ENCODE data around the gene DGKG. TPM values are rescaled to one million over a fixed set of nuclear protein-coding genes. Genes with fewer than 3 reads are reported as not detected.

DGKG gene
- total RNA-seq, 2 experiments from 2014 or later = not detected

DNA sequence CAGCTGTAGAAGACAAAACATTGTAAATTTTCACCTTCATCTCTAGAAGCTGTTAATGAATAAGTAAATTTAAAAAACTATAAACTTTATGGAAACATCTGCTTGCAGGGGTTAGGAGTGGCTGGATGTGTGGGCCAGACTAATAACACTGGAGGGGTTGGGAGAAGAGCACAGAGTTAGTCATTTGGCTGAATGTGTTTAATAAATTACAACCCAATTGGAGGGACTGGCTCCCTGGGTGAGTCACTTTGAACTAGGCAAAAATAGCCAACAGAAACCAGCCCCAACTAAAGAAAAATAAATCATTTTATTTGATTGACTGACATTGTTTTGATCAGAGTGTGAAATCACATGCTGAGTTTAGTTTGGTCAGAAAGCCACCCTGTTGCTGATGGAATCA lies 21.8 kb downstream of the DGKG start:
- H3K27me3 Mint-ChIP-seq = no peaks in the 10 kb centered on the region
- no peaks in the 10 kb centered on the region for H3K36me3 Mint-ChIP-seq (ENCODE audit: low read depth)
- ATAC-seq (ENCODE audit: poor library complexity) (no peak), DNase-seq (no peak)
- H3K4me1 Mint-ChIP-seq (ENCODE audit: low read depth) = peaks cover 11% of the 10 kb centered on the region
- ChIA-PET POLR2A (no interaction called here), CTCF (no interaction called here)
- Histone ChIP-seq H3K36me3 (ENCODE audit: insufficient read depth, low read length) (no peaks in the 10 kb centered on the region), H3K27ac (ENCODE audit: low read depth in 1 of 2, low read length in 2 of 2) (no peak overlapping the region), H3K4me3 (ENCODE audit: low read length) (no peak overlapping the region), H3K9me3 (ENCODE audit: control insufficient read depth in 1 of 2, insufficient read depth in 1 of 2, low read length in 2 of 2) (no peaks in the 10 kb centered on the region), H3K4me1 (ENCODE audit: insufficient read depth, low read length) (no peaks in the 10 kb centered on the region), H3K27me3 (ENCODE audit: control insufficient read depth in 1 of 2, insufficient read depth in 2 of 2, low read length in 2 of 2) (no peaks in the 10 kb centered on the region)
- TF ChIP-seq, protein P1, sequence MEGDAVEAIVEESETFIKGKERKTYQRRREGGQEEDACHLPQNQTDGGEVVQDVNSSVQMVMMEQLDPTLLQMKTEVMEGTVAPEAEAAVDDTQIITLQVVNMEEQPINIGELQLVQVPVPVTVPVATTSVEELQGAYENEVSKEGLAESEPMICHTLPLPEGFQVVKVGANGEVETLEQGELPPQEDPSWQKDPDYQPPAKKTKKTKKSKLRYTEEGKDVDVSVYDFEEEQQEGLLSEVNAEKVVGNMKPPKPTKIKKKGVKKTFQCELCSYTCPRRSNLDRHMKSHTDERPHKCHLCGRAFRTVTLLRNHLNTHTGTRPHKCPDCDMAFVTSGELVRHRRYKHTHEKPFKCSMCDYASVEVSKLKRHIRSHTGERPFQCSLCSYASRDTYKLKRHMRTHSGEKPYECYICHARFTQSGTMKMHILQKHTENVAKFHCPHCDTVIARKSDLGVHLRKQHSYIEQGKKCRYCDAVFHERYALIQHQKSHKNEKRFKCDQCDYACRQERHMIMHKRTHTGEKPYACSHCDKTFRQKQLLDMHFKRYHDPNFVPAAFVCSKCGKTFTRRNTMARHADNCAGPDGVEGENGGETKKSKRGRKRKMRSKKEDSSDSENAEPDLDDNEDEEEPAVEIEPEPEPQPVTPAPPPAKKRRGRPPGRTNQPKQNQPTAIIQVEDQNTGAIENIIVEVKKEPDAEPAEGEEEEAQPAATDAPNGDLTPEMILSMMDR (IDR thresholded peaks at IDR 0.05) = no peak
- intact Hi-C loops (cut with DNase I, micrococcal nuclease) = no loop called here
- no peak overlapping the region for H3K4me3 Mint-ChIP-seq
- H3K27ac Mint-ChIP-seq = no peak overlapping the region
- peaks cover 2% of the 10 kb centered on the region for H3K9me3 Mint-ChIP-seq

DNA sequence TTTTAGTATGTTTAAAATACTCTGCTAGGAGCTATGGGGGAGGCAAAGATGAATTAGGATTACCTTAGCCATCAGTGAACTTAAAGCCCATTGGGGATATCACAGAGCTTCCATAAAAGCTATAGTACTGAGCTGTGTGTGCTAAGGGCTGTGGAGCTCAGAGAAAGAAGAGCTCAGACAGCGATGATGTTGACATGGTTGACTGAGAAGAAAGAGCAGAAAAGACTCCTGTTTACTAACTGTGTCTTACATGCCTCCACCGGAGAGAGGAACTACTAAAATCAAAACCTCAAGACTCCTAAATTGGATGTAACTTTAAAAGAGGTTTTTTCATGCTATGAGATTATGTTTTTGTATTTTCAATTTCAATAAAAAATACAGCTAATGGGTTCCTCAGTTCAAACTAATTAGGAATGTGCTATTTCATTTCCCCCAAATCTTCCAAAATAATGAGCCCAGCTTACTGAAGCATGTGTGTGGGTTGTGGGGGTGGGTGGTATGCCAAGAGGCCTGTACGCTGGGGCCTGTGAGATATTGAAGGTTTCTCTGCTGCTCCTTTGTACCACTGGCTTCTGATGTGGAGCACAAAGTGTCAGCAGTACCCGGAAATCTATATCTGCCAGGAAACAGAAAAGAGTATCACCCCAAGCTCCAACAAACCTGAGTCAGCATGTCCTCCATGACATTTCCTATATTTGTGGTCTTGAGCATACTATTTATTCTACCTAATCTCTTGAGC lies 22.7 kb downstream of the DGKG start:
- intact Hi-C loops (cut with DNase I, micrococcal nuclease) = no loop called here
- ATAC-seq (ENCODE audit: poor library complexity) (no peak), DNase-seq (no peak)
- no peaks in the 10 kb centered on the region for H3K36me3 Mint-ChIP-seq (ENCODE audit: low read depth)
- no peak overlapping the region for H3K27ac Mint-ChIP-seq
- Histone ChIP-seq H3K27ac (ENCODE audit: low read depth in 1 of 2, low read length in 2 of 2) (no peak overlapping the region), H3K27me3 (ENCODE audit: control insufficient read depth in 1 of 2, insufficient read depth in 2 of 2, low read length in 2 of 2) (no peaks in the 10 kb centered on the region), H3K36me3 (ENCODE audit: insufficient read depth, low read length) (no peaks in the 10 kb centered on the region), H3K4me3 (ENCODE audit: low read length) (no peak overlapping the region), H3K4me1 (ENCODE audit: insufficient read depth, low read length) (no peaks in the 10 kb centered on the region), H3K9me3 (ENCODE audit: control insufficient read depth in 1 of 2, insufficient read depth in 1 of 2, low read length in 2 of 2) (no peaks in the 10 kb centered on the region)
- H3K4me1 Mint-ChIP-seq (ENCODE audit: low read depth) = peaks cover 11% of the 10 kb centered on the region
- no peak overlapping the region for H3K4me3 Mint-ChIP-seq
- peaks cover 2% of the 10 kb centered on the region for H3K9me3 Mint-ChIP-seq
- TF ChIP-seq, protein P1 (IDR thresholded peaks at IDR 0.05) = no peak
- POLR2A ChIA-PET = no interaction called here
- CTCF ChIA-PET = no interaction called here
- no peaks in the 10 kb centered on the region for H3K27me3 Mint-ChIP-seq

DNA sequence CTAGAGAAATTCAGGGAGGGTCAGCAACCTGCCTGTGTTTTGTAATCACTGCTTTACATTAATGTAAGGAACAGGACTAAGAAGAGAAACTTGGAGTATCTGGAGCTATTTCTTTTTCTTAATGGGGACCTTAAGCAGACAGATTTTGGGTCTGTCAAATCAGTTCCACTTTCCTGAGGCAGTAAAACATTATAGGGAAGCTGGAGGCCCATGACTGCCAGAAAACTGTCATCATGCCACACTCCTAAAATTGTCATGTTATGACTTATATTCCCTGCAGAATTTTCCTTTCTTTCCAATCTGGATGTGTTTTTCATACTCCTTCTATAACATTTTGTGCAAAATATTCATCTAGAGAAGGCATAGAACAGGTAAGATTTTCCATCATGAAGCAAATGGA lies 28.8 kb downstream of the DGKG start:
- POLR2A ChIA-PET = no interaction called here
- H3K36me3 Mint-ChIP-seq (ENCODE audit: low read depth) = no peaks in the 10 kb centered on the region
- H3K4me1 Mint-ChIP-seq (ENCODE audit: low read depth) = no peaks in the 10 kb centered on the region
- Histone ChIP-seq H3K4me1 (ENCODE audit: insufficient read depth, low read length) (no peaks in the 10 kb centered on the region), H3K36me3 (ENCODE audit: insufficient read depth, low read length) (no peaks in the 10 kb centered on the region), H3K27ac (ENCODE audit: low read depth in 1 of 2, low read length in 2 of 2) (no peak overlapping the region), H3K4me3 (ENCODE audit: low read length) (no peak overlapping the region), H3K27me3 (ENCODE audit: control insufficient read depth in 1 of 2, insufficient read depth in 2 of 2, low read length in 2 of 2) (no peaks in the 10 kb centered on the region), H3K9me3 (ENCODE audit: control insufficient read depth in 1 of 2, insufficient read depth in 1 of 2, low read length in 2 of 2) (no peaks in the 10 kb centered on the region)
- no peak overlapping the region for H3K4me3 Mint-ChIP-seq
- H3K9me3 Mint-ChIP-seq = no peaks in the 10 kb centered on the region
- ATAC-seq (ENCODE audit: poor library complexity) = no peak
- TF ChIP-seq, protein P1 (IDR thresholded peaks at IDR 0.05) = no peak
- peaks cover 11% of the 10 kb centered on the region for H3K27me3 Mint-ChIP-seq
- DNase-seq = no peak
- intact Hi-C loops (cut with DNase I, micrococcal nuclease) = no loop called here
- CTCF ChIA-PET = no interaction called here
- no peak overlapping the region for H3K27ac Mint-ChIP-seq
